Right atrium auricular region (tissue), 2 donors: ENCODE results near the gene HDGF. TPM values are rescaled to one million over a fixed set of nuclear protein-coding genes. Genes with fewer than 3 reads are reported as not detected.

ENCODE experiments used
- DNase-seq: peaks from one replicate; pipeline ENCODE4 v3.0.0-alpha.2; 2019; ENCODE audit warnings: low spot score
- H3K27ac ChIP-seq, 2 donors: fragments of 200-600 bp; sonication (generic); 1 replicate in 1 of 2; 2 replicates in 1 of 2; pipeline ENCODE4 v1.5.1; 2016 to 2019
- H3K27me3 ChIP-seq, 2 donors: fragments of 200-600 bp; sonication (generic); one replicate each; pipeline versions ENCODE4 v1.5.1 to v1.6.0; 2017 to 2019
- H3K36me3 ChIP-seq: fragments of 200-600 bp; sonication (generic); one replicate; pipeline ENCODE4 v1.5.1; 2016
- H3K4me1 ChIP-seq, 2 donors: fragments of 200-600 bp; sonication (generic); one replicate each; pipeline versions ENCODE4 v1.5.1 to v1.6.0; 2017 to 2019
- H3K4me3 ChIP-seq, 2 donors: fragments of 200-600 bp; sonication (generic); 1 replicate in 1 of 2; 2 replicates in 1 of 2; pipeline ENCODE4 v1.5.1; 2017 to 2019; ENCODE audit warnings: mild to moderate bottlenecking in 1 of 2, moderate library complexity in 1 of 2
- H3K9me3 ChIP-seq, 2 donors: fragments of 200-600 bp; sonication (generic); one replicate each; pipeline ENCODE4 v1.5.1; 2019
- total RNA-seq, 2 donors: library from RNA; depleted of rRNA; stranded (reverse); fragments of >200 nt; gene quantifications; one replicate each; pipeline ENCODE4 v1.1.0, GENCODE V29; 2016
- TF ChIP-seq, protein P1 (sequence below), 2 donors: fragments of 200-600 bp; sonication (generic); IDR thresholded peaks; one replicate each; pipeline ENCODE4 v1.5.1; 2019; ENCODE audit warnings: antibody characterized with exemption in 2 of 2

The HDGF gene
- total RNA-seq, 2 donors from 2014 or later = 110 to 137 TPM

DNA sequence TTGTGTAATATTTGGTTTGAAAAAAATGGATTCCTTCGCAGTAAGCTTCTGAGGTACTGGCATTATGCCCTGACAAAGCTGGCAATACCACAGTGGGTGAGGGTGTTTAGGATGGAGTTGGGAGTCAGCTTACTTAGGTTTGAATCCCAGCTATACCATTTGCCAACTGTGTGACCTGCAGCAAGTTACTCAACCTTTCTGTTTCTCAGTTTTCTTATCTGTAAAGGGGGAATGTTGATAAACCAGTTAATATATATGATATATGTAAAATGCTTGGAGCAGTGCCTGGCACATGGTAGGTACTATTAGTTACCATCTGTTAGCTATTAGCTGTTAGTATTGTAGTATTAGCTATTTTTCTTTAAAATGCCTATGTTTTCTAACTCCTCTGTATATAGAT is 4.9 kb upstream of the HDGF start:
- Histone ChIP-seq H3K9me3 (no peaks in the 10 kb centered on the region), H3K4me3 (no peak overlapping the region), H3K36me3 (no peaks in the 10 kb centered on the region), H3K27ac (no peak overlapping the region), H3K4me1 (peaks cover 0 to 11% of the 10 kb centered on the region in 2 donors), H3K27me3 (no peaks in the 10 kb centered on the region)
- TF ChIP-seq, protein P1, sequence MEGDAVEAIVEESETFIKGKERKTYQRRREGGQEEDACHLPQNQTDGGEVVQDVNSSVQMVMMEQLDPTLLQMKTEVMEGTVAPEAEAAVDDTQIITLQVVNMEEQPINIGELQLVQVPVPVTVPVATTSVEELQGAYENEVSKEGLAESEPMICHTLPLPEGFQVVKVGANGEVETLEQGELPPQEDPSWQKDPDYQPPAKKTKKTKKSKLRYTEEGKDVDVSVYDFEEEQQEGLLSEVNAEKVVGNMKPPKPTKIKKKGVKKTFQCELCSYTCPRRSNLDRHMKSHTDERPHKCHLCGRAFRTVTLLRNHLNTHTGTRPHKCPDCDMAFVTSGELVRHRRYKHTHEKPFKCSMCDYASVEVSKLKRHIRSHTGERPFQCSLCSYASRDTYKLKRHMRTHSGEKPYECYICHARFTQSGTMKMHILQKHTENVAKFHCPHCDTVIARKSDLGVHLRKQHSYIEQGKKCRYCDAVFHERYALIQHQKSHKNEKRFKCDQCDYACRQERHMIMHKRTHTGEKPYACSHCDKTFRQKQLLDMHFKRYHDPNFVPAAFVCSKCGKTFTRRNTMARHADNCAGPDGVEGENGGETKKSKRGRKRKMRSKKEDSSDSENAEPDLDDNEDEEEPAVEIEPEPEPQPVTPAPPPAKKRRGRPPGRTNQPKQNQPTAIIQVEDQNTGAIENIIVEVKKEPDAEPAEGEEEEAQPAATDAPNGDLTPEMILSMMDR (IDR thresholded peaks at IDR 0.05) = no peak
- DNase-seq = no peak

DNA sequence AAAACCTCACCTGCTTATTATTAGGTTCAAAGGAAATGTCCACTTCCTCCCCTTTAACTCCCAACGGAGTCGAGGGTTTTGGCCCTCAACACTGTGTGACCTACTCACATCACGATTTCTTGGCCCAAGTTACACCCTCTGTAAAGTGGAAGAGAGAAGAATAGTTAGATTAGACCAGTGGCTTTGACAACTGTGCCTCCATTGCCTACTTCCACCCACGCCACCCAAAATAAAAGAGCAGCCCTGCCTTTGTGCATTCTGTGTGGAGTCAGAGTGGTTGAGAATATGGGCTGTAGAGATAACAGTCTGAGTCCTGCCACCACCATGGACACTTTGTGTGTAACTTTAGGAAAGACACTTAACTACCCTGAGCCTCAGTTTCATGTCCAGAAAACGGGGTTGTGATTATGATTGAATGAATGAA is 4.1 kb upstream of the HDGF start:
- Histone ChIP-seq H3K36me3 (no peaks in the 10 kb centered on the region), H3K4me3 (no peak overlapping the region), H3K4me1 (peaks cover 0 to 11% of the 10 kb centered on the region in 2 donors), H3K27me3 (no peaks in the 10 kb centered on the region), H3K27ac (no peak overlapping the region), H3K9me3 (no peaks in the 10 kb centered on the region)
- no peak for DNase-seq
- TF ChIP-seq, protein P1 (IDR thresholded peaks at IDR 0.05) = no peak

GRCh38 chr1:156754219-156754618 is 2.7 kb upstream of the HDGF start:
- TF ChIP-seq, protein P1 (IDR thresholded peaks at IDR 0.05) = no peak
- Histone ChIP-seq H3K27ac (no peak overlapping the region), H3K9me3 (no peaks in the 10 kb centered on the region), H3K4me3 (no peak overlapping the region), H3K4me1 (peaks cover 0 to 25% of the 10 kb centered on the region in 2 donors), H3K27me3 (no peaks in the 10 kb centered on the region), H3K36me3 (no peaks in the 10 kb centered on the region)
- no peak for DNase-seq

GRCh38 chr1:156752843-156753482 is 1.5 kb upstream of the HDGF start:
- Histone ChIP-seq H3K9me3 (no peaks in the 10 kb centered on the region), H3K36me3 (no peaks in the 10 kb centered on the region), H3K27ac (peak overlapping the region in 1 of 2 donors; percentile 96), H3K4me1 (peaks cover 0 to 37% of the 10 kb centered on the region in 2 donors), H3K27me3 (no peaks in the 10 kb centered on the region), H3K4me3 (peak overlapping the region in 1 of 2 donors; percentile 95)
- no peak for DNase-seq
- TF ChIP-seq, protein P1 (IDR thresholded peaks at IDR 0.05) = no peak

DNA sequence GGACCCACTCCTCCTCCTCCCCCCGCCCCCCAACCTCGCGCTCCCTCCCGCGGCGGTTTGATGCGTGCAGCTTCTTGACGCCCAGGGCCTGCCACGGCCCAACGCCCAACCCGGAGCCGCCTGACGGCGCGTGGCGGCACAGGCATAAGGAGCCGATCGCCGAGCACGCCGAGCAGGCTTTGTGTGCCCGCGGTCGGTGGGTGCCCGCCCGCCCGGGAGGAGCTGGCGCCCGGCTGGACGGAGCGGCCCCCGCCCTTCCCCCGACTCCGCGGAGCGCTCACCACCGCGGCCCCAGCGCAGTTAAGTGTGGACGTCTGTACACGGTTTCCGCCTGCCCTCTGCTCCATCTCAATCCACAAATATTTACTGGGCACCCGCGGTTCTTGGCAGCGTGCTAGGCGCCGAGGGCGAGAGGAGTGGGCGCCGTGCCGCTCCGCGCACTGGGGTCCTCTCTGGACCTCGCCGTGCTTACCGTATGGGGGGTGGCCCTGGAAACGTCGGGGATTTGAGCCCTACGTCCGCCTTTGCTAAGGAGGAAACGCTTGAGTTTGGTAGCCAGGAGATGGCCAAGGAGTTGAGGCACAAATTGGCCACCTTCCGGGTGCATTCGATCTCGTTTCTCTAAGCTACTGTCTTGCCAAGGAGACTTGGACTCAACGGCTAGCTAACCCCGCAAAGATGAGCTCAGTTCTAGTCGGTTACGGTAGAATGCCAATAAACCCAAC is 444 bp upstream of the HDGF start:
- peak overlapping the region; percentile 96 for H3K27ac ChIP-seq
- peak overlapping the region; percentile 94 to 95 for H3K4me3 ChIP-seq
- H3K27me3 ChIP-seq = no peaks in the 10 kb centered on the region
- TF ChIP-seq, protein P1 (IDR thresholded peaks at IDR 0.05) = no peak
- H3K4me1 ChIP-seq = peaks cover 0 to 45% of the 10 kb centered on the region in 2 donors
- no peaks in the 10 kb centered on the region for H3K9me3 ChIP-seq
- DNase-seq = peak; percentile 97
- H3K36me3 ChIP-seq = no peaks in the 10 kb centered on the region
